AG09309 (cell line): ENCODE measurements around the gene CST9.

Source experiments
- DNase-seq: peaks from one replicate; pipeline ENCODE4 v3.0.0-alpha.2; 2010; ENCODE audit warnings: low read depth
- H3K4me3 ChIP-seq: 2 replicates; pipeline ENCODE4 v1.5.1; 2011; ENCODE audit warnings: mild to moderate bottlenecking, low read depth, low read length, moderate library complexity; ENCODE audit not compliant: control insufficient read depth
- TF ChIP-seq, protein P1 (sequence below): IDR thresholded peaks from 2 replicates; pipeline ENCODE4 v1.5.1; 2011; ENCODE audit warnings: mild to moderate bottlenecking, low read depth, low read length, inconsistent platforms; ENCODE audit not compliant: insufficient read depth, control insufficient read depth; ENCODE audit errors: missing control alignments

CST9 gene

DNA sequence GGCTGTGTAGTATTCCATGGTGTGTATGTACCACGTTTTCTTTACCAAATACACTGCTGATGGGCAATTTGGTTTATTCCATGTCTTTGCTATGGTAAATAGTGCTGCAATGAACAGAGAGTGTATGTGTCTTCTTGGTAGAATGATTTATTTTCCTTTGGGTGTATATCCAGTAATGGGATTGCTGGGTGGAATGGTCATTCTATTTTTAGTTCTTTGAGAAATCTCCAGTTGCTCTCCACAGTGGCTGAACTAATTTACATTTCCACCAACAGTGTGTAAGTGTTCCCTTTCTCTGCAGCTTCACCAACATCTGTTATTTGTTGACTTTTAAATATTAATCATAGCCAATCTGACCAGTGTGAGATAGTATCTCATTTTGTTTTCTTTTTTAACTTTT, 51.3 kb downstream of the CST9 start:
- H3K4me3 ChIP-seq: no peak overlapping the region
- TF ChIP-seq, protein P1, sequence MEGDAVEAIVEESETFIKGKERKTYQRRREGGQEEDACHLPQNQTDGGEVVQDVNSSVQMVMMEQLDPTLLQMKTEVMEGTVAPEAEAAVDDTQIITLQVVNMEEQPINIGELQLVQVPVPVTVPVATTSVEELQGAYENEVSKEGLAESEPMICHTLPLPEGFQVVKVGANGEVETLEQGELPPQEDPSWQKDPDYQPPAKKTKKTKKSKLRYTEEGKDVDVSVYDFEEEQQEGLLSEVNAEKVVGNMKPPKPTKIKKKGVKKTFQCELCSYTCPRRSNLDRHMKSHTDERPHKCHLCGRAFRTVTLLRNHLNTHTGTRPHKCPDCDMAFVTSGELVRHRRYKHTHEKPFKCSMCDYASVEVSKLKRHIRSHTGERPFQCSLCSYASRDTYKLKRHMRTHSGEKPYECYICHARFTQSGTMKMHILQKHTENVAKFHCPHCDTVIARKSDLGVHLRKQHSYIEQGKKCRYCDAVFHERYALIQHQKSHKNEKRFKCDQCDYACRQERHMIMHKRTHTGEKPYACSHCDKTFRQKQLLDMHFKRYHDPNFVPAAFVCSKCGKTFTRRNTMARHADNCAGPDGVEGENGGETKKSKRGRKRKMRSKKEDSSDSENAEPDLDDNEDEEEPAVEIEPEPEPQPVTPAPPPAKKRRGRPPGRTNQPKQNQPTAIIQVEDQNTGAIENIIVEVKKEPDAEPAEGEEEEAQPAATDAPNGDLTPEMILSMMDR: no peak
- no peak for DNase-seq
